CD4-positive, alpha-beta T cell treated with Interleukin-12 subunit alpha and Interleukin-12 subunit beta, for 1 hour (primary cell): Measurements from ENCODE around the gene TMEM209.
"Not testable (repeated sequence)": the region's sequence is repeated elsewhere in the genome, so short reads cannot be mapped to it uniquely, and the experiment has no call there.

Source experiments
- DNase-seq: peaks from one replicate; pipeline ENCODE4 v3.0.0-alpha.2; 2020

Gene TMEM209

DNA sequence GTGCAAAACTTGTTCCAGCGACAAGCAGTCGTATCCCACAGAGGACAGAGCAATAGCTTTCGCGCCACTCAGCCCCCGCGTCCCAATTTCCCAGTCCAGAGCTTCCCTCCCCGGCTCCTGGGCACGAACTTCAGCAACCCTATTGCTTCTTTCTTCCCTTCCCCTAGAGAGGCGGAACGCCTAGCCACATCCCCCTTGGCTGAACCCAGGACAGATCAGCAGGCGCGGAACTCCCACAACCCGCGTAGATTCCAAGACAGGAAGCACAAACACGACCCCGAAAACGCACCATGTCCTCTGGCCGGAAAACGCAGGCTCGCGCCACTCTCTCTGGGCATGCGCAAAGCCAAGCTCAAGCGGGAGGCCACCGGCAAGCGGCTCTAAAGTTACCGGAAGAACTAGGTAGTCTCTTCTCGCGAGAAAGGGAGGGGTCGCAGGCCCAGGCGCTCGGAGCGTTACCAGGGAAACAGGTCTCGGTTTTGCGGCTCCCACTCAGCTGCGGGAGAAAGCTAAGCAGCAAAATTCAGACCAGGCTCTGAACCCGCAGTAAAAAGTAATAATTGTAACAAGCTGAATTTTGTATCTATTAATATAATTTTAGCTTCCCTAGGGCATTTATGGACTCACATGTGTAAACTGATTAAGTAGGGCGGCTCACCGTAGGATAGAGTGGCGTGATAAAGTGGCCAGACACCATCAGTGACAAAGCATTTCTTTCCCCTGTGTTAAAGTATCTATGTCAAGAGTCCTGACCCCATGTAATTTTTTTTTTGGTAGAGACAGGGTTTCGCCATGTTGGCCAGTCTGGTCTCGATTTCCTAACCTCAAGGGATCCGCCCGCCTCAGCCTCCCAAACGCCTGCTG lies at the start of gene TMEM209:
Gene TMEM209 (minus strand): TSS at position 323 of the 864 bp plus-strand sequence. CDS start 31 bp downstream, at position 292.
- peak; percentile 96 for DNase-seq

DNA sequence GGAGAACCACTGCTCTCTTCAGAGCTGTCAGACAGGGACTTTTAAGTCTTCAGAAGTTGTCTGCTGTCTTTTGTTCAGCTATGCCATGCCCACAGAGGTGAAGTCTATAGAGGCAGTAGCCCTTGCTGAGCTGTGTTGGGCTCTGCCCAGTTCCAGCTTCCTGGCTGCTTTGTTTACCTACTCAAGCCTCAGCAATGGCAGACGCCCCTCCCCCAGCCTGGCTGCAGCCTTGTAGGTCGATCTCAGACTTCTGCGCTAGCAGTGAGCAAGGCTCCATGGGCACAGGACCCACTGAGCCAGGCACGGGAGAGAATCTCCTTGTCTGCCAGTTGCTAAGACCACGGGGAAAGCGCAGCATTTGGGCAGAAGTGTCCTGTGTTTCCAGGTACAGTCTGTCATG lies 49.3 kb upstream of the TMEM209 start:
- no peak for DNase-seq

DNA sequence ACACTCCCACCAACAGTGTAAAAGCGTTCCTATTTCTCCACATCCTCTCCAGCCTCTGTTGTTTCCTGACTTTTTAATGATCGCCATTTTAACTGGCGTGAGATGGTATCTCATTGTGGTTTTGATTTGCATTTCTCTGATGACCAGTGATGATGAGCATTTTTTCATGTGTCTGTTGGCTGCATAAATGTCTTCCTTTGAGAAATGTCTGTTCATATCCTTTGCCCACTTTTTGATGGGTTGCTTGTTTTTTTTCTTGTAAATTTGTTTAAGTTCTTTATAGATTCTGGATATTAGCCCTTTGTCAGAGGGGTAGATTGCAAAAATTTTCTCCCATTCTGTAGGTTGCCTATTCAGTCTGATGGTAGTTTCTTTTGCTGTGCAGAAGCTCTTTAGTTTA lies 44.4 kb upstream of the TMEM209 start:
- DNase-seq, result not testable (repeated sequence)

DNA sequence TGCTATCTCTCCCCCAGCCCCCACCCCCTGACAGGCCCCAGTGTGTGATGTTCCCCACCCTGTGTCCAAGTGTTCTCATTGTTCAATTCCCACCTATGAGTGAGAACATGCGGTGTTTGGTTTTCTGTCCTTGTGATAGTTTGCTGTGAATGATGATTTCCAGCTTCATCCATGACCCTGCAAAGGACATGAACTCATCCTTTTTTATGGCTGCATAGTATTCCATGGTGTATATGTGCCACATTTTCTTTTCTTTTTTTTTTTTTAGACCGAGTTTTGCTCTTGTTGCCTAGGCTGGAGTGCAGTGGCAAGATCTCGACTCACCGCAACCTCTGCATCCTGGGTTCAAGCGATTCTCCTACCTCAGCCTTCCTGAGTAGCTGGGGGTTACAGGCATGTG lies 43.6 kb upstream of the TMEM209 start:
- not testable (repeated sequence) for DNase-seq

DNA sequence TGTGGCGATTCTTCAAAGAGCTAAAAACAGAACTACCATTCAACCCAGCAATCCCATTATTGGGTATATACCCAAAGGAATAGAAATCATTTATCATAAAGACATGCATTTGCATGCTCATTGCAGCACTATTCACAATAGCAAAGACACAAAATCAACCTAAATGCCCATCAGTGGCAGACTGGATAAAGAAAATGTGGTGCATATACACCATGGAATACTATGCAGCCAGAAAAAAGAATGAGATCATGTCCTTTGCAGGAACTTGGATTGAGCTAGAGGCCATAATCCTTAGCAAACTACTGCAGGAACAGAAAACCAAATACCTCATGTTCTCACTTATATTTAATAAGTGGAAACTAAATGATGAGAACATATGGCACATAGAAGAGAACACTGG lies 41.3 kb upstream of the TMEM209 start:
- not testable (repeated sequence) for DNase-seq

DNA sequence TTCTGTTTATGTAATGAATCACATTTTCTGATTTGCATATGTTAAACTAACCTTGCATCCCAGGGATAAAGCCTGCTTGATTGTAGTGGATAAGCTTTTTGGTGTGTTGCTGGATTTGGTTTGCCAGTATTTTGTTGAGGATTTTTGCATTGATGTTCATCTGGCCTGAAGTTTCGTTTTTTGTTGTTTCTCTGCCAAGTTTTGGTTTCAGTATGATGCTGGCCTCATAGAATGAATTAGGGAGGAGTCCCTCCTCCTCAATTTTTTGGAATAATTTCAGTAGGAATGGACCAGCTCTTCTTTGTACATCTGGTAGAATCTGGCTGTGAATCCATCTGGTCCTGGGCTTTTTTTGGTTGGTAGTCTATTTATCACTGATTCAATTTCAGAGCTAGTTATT lies 38.3 kb upstream of the TMEM209 start:
- DNase-seq, result not testable (repeated sequence)

DNA sequence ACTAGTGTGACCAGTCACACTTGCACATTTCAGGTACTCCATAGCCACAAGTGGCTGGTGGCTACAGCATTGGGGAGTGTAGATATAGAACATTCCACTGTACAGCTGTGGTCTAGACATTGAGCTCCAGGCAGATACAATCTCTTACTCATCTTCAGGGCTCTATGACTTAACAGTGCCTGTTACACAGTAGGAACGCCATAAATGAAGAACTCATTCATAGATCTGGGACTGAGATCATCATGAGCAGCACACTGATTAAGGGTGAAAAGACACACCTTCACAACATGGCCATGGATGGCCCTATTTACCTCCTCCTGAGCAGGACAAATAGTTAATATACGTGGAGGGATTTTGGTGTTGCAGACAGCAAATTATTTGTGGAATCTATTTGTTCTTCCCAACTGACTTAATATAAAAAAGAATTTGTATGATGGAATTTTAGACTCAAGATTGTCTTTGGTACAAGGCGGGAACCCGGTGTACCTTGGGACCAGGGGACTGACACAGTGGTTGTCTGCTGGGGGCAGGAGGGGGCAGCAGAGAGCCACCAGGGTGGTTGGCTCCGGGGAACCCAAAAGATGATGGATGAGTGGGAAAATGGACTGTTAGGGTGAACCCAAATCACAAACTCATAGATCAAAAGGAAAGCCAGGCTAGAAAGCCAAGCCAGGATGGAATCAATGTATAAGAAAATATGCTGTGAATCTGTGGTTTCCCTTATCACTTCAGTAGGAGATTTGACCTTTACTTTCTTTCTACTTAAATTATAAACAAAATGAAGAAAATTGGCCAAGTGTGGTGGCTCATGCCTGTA lies 37.2 kb upstream of the TMEM209 start:
- peak; percentile 27 for DNase-seq

DNA sequence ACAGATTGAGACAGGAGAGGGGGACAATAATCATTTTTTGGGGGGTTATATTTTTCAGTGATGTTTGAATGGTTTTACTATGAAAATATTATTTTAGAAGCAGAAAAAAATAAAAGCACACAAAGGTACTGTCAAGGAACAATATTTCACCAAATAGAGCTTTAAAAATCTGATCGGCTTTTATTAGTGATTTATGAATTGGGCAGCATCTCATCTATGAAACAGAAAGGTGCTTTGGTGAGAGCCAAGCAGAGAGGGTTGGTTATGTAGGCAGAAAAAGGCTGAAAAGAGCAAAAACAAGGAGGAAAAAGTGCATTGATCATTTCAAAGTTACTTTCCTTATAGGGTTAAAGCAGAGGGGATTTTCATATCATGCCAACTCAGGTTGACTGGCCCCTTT lies 35.0 kb upstream of the TMEM209 start:
- no peak for DNase-seq

DNA sequence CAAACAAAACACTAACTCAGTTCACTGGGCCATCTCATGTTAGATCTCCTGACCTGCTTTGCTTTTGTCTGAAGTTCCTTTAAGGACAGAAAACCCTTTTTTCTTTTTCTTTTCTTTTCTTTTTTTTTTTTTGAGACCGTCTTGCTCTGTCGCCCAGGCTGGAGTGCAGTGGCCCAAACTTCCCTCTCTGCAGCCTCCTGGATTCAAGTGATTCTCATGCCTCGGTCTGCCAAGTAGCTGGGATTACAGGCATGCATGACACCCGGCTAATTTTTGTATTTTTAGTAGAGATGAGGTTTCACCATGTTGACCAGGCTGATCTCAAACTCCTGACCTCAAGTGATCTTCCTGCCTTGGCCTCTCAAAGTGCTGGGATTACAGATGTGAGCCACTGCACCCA lies 31.2 kb upstream of the TMEM209 start:
- not testable (repeated sequence) for DNase-seq

DNA sequence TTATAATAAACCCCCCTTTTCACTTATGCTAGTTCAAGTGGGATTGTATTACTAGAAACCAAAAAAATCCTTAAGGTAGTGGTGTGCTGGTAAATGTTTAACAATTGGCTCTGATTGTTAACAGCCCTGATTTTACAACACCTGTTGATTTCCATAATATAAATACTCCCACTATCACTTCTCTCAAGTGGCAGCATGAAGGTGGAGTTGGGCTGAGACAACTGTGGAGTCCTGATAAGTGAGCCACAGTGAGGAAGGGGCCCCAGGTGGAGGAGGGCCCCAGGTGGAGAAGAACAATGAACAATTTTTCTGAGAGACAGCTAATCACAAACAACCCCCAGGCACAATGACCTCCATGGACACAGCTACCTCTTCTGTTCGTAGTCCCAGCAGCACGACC lies 28.9 kb upstream of the TMEM209 start:
- no peak for DNase-seq

DNA sequence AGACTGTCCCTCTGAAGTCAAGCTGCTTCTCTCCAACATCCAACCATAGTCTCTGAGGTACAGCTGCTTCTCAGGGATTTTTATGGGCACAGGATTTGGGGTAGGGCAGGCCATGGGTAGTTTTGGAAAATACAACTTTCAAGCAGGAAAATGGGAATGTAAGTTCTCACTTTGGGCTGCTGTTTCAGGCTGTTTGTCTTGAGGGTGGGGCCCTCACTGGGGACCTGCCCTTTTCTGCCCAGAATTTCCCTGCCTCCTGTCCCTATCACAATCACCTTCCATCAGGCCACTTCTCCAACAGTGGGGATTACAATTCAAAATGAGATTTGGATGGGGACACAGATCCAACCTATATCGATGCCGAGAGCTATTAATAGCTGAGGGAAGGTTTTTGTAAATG lies 27.0 kb upstream of the TMEM209 start:
- no peak for DNase-seq

DNA sequence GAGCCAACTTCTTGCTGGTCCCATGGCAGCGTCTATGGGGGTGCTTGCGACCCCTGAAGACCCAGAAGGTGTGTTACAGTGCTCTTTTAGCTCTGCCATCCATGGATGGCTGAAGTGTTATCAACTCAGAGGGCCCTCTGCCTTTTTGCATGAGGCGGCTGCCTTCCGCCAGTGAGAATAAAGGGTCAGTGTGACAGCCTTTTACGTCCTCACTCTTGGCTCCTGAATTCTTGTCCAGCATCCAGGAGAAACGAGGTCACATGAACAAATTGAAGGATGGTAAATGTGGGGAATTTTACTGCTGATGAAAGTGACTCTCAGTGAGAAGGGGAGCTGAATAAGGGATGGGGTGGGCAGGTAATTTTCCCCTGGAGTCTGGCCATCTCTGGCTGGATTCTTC lies 26.6 kb upstream of the TMEM209 start:
- no peak for DNase-seq

DNA sequence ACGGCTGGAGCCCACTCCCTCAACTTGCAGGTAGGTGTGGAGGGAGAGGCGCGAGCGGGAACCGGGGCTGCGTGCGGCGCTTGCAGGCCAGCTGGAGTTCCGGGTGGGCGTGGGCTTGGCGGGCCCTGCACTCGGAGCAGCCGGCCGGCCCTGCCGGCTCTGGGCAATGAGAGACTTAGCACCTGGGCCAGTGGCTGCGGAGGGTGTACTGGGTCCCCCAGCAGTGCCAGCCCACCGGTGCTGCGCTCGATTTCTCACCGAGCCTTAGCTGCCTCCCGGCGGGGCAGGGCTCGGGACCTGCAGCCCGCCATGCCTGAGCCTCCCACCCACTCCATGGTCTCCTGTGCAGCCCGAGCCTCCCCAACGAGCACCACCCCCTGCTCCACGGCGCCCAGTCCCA lies 24.8 kb upstream of the TMEM209 start:
- not testable (repeated sequence) for DNase-seq

DNA sequence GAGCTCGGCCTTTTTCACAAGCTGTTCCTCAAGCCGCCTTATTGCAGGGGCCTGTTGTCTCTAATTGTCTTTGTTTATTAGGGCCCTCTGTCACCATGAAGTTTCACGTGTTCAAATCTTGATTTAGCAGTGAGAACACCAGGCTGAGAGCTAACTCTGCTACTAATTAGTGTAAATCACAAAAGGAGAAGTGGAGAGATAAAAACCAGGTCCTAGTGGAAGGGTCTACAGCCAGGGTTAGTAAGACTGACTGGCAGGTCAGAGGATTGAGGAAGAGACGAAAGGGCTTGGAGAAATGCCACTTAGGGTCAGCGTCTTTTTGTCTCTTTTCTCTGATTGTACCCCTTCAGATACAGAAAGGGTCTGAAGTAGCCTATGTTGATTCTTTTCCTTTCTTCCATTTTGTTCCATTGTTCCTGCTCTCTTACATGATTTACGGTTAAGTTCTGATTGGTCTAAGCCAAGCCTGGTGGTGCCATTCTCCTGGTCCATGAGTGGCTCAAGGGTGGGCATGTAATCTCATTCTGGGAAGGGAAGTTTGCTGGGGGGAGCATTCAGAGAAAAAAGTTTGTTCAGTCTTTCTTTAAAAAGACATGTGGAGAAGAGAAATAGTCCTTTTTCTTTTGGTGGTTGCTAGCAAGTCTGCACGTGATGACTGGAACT lies 23.8 kb upstream of the TMEM209 start:
- no peak for DNase-seq

DNA sequence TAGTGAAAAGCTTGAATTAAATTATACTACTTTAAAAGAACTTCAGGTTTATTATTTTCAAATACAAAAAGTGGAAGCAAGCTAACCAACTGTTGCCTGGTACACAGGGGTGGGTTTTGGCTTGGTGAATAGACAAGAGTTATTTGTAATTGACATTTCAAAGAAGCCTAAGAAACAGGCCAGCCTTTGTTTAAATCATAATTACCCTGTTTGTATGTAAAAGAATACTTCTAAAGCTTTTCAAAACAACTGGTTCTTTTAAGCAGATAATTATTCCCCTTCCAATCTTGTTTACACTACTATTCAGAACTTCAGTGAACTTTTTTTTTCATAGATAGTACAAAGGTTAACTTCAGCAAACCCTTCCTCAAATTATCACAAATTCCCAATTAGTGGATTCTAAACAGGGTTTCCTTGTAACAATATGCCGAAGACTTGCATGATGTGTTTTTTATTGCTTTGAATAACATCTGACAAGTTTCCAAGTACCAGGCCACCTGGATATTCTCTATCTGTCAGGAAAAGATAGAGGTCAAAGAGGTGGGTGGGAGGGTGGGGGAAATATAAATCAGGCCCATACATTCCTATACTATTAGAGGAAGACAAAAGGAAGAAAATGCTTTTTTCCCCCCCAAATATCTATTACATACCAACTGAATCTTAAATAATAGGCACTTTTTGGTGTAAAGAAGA lies 22.8 kb upstream of the TMEM209 start:
- DNase-seq, result no peak

DNA sequence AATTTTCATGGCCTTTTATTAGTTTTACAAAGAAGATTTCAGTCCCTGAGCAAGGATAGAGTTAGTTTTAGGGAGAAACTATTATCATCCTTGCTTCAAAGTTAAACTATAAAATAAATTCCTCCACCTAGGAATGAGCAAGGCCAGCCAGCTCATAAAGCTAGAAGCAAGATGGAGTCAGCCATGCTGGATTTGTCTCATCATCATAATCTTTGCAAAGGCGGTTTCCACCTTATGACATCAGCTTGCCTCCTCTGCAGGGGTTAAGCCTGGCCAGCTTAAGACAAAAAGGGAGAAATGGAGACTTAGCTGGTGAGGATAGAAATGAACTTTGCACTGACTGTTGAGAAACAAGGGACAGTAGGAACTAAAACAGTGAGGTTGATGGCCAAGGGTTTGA lies 21.1 kb upstream of the TMEM209 start:
- DNase-seq, result no peak

DNA sequence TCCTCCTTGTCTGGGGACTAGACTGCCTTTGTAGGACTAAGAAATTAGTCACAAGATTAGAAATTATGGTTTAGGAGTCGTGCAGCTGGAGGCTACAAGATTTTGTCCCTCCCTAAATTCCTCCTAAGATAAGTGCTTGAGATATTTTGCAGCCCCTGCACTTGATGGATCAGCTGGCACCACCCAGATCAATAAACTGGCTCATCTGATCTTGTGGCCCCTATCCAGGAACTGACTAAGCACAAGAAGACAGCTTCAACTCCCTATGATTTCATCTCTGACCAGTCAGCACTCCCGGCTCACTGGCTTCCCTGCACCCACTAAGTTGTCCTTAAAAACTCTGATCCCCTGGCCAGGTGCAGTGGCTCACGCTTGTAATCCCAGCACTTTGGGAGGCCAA lies 19.7 kb upstream of the TMEM209 start:
- DNase-seq, result not testable (repeated sequence)

DNA sequence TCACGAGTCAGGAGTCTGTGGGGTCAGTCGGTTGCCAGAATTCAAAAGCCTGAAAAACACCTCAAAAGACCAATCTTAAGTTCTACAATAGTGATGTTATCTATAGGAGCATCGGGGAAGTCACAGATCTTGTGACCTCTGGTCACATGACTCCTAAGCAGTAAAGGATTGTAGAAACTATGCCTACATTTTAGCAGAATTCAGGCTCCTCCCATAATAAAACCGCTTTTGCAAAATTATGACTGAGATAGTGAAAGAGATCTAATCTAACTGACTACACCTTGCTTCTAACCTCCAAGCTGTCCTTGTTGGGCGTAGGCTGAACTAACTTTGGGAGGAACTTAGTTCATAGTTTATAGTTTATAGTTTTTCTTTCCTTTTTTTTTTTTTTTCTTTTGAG lies 19.0 kb upstream of the TMEM209 start:
- no peak for DNase-seq

DNA sequence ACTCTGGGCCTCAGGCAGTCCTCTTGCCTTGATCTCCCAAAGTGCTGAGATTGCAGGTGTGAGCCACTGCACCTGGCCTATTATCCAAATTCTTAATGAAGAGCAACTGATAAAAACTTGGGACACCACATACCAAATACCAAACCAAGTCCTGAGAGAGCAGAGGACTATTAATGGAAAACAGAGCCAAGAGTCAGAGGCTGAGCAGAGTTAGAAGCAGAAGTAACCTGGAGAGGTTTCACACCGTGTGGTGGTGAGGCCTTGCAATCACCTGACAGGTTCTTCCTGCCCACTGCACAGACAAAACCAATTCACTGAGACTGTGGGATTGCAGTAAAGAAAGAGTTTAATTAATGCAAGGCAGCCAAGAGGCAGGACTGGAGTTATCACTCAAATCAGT lies 18.4 kb upstream of the TMEM209 start:
- DNase-seq, result no peak

DNA sequence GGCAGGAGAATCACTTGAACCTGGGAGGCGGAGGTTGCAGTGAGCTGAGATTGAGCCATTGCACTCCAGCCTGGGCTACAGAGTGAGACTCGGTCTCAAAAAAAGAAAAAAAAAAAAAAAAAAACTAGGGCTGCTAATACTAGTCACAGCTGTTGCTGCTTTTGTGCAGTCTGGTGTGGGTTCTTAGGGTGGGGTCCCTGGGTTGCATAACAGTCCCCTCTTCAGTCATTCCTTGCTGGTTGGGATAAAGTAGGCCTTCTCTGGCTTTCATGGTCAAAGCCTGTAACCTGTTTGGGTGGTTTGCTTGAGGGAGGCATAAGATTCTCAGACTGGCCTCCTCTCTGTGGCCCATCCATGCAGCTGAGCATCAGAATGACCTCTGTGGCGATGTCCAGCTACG lies 16.5 kb upstream of the TMEM209 start:
- DNase-seq, result no peak

DNA sequence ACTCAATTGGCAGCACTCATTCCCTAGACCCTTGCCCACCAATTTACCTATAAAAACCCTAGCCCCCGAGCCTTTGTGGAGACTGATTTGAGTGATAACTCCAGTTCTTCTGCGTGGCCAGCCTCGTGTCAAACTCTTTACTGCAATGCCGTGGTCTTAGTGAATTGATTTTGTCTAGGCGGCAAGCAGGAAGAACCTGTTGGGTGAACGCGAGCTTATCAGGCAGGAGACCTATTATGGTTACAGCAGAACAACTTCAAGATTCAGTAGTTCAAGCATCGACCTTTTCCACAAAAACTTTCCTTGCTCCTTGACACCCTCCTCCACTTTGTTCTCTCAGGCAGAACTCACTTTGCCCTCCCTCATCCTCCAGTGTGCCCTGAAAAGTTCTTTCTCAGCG lies 14.7 kb upstream of the TMEM209 start:
- no peak for DNase-seq

DNA sequence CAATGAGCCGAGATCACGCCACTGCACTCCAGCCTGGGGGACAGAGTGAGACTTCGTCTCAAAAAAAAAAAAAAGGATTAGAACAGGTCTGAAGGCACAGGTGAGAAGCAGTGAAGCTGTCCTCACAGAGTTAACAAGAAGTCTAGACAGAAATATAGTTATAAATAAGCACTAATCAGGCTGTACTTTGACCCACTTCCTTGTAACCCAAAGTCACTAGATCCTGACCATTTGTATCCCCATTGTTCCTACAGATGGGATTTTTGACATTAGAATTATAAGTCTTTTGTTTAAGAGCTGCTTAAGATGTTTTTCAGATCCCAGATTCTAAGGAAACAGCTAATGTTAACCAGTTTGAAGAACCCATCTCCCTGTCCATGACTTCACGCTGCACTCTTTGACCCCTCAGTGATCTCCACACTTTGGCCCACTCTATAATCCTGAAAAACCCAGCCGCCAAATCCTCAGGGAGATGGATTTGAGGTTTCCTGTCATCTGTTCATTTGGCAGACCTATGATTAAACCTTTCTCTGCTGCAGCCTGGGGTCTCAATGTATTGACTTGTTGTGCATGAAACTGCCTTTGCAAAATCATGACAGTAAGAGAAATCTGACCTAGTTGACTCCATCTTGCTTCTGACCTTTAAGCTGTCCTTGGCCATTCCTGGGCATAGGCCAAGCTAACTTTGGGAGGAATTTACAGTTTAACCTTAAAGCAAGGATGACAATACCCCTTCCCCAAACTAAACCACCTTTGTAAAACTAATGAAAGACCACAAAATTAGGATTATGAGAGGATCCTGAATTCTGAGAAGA lies 13.8 kb upstream of the TMEM209 start:
- no peak for DNase-seq
